A673 (cell line): ENCODE results near the gene AEN. TPM values are rescaled to one million over a fixed set of nuclear protein-coding genes. Genes with fewer than 3 reads are reported as not detected.

Experiments
- BruUV-seq: library from RNA; stranded (reverse); fragments of 400-500 nt; replicated peaks from 2 replicates; lab custom pipeline; 2021; lab: Mats Ljungman, UMichigan
- CTCF ChIA-PET: fragments of 300-600 bp; sonication (Branson Sonifier 250); formaldehyde crosslinking; loops from one replicate; lab custom pipeline; 2022; ENCODE audit warnings: antibody characterized with exemption; lab: Charles Lee
- POLR2A ChIA-PET: fragments of 300-600 bp; sonication (Branson Sonifier 250); formaldehyde crosslinking; loops from one replicate; lab custom pipeline; 2022; ENCODE audit warnings: antibody characterized with exemption; ENCODE audit not compliant: low non-redundant PET; lab: Charles Lee
- DNase-seq: peaks from one replicate; pipeline ENCODE4 v3.0.0-alpha.2; 2015; ENCODE audit warnings: low spot score
- H3K27ac ChIP-seq: fragments of 200-600 bp; sonication (generic); 2 replicates; pipeline ENCODE4 v1.5.1; 2016; ENCODE audit warnings: mixed run types, low read depth, mild to moderate bottlenecking, mixed read lengths, antibody characterized with exemption, low read length; ENCODE audit not compliant: poor library complexity, severe bottlenecking
- H3K27me3 ChIP-seq: fragments of 200-600 bp; sonication (generic); replicated peaks from 2 replicates; pipeline ENCODE4 v1.6.1; 2017; ENCODE audit warnings: mixed run types, low read depth, mild to moderate bottlenecking, mixed read lengths, antibody characterized with exemption, low read length; ENCODE audit not compliant: insufficient read depth, poor library complexity
- H3K36me3 ChIP-seq: fragments of 200-600 bp; sonication (generic); 2 replicates; pipeline ENCODE4 v1.6.1; 2016; ENCODE audit warnings: mixed run types, mild to moderate bottlenecking, mixed read lengths, antibody characterized with exemption, low read length; ENCODE audit not compliant: insufficient read depth, poor library complexity, severe bottlenecking
- H3K4me1 ChIP-seq: fragments of 200-600 bp; sonication (generic); 2 replicates; pipeline ENCODE4 v1.6.1; 2017; ENCODE audit warnings: mixed run types, mild to moderate bottlenecking, mixed read lengths, antibody characterized with exemption, low read length; ENCODE audit not compliant: insufficient read depth, poor library complexity, severe bottlenecking
- H3K4me3 ChIP-seq: fragments of 200-600 bp; sonication (generic); 2 replicates; pipeline ENCODE4 v1.5.1; 2016; ENCODE audit warnings: low read depth, mixed run types, mild to moderate bottlenecking, mixed read lengths, low read length; ENCODE audit not compliant: poor library complexity, severe bottlenecking
- H3K9me3 ChIP-seq: fragments of 200-600 bp; sonication (generic); 2 replicates; pipeline ENCODE4 v1.6.1; 2016; ENCODE audit warnings: mixed run types, low read depth, mild to moderate bottlenecking, mixed read lengths, antibody characterized with exemption, low read length; ENCODE audit not compliant: poor library complexity, severe bottlenecking
- CTCF ChIP-seq: fragments of 300-800, 200-600 bp; sonication (generic); conservative IDR thresholded peaks from 2 replicates; pipeline ENCODE4 v1.5.1; 2017; ENCODE audit warnings: low read depth, mild to moderate bottlenecking, antibody characterized with exemption, low read length, moderate library complexity, mixed read lengths
- EZH2 ChIP-seq: fragments of 200-600 bp; sonication (generic); IDR thresholded peaks from 2 replicates; pipeline ENCODE4 v1.6.1; 2017; ENCODE audit warnings: borderline replicate concordance, low read depth, mild to moderate bottlenecking, mixed read lengths, antibody characterized with exemption, low read length; ENCODE audit not compliant: poor library complexity, severe bottlenecking
- intact Hi-C: fragments of 100-400 bp; cut with micrococcal nuclease; formaldehyde crosslinking; loops from one replicate; pipeline ENCODE4 v1.10.0; 2022; ENCODE audit not compliant: unreplicated experiment
- total RNA-seq: library from RNA; stranded (reverse); gene quantifications from 2 replicates; pipeline ENCODE4 v1.2.3, GENCODE V29; 2021

Gene AEN
- total RNA-seq, 1 experiment from 2014 or later, result 52.4 TPM

GRCh38 chr15:88610701-88611231, 10.4 kb upstream of the AEN start:
- peak; percentile 70 for DNase-seq
- Histone ChIP-seq H3K4me1 (peaks cover 4% of the 10 kb centered on the region), H3K27ac (no peak overlapping the region), H3K9me3 (no peaks in the 10 kb centered on the region), H3K4me3 (no peak overlapping the region), H3K27me3 (peaks cover 40% of the 10 kb centered on the region), H3K36me3 (no peaks in the 10 kb centered on the region)
- no TSS peak for BruUV-seq
- intact Hi-C loops, result no loop called here
- CTCF ChIA-PET, result interaction anchor here (0.6 kb wide), 2 partner anchors 8 to 1869 kb away, joined by 3 to 5 read pairs; no protein-coding TSS in a partner anchor
- TF ChIP-seq CTCF (no peak), EZH2 (no peak)
- POLR2A ChIA-PET, result interaction anchor here (0.7 kb wide), 1 partner anchor 173 kb away, joined by 6 read pairs; no protein-coding TSS in a partner anchor

- ChIA-PET POLR2A (no interaction called here), CTCF (no interaction called here)
- peaks cover 4% of the 10 kb centered on the region for H3K4me1 ChIP-seq
- no peaks in the 10 kb centered on the region for H3K9me3 ChIP-seq
- no peak overlapping the region for H3K27ac ChIP-seq
- no peak for DNase-seq
- H3K36me3 ChIP-seq, result no peaks in the 10 kb centered on the region
- intact Hi-C loops, result no loop called here
- no peak for TF ChIP-seq CTCF
- no peak for TF ChIP-seq EZH2
- H3K27me3 ChIP-seq, result peaks cover 25% of the 10 kb centered on the region
- BruUV-seq, result no TSS peak
- no peak overlapping the region for H3K4me3 ChIP-seq
Measured at GRCh38 chr15:88612186-88612796, 8.8 kb upstream of the AEN start.

- DNase-seq, result no peak
- H3K4me1 ChIP-seq, result peaks cover 4% of the 10 kb centered on the region
- H3K36me3 ChIP-seq, result no peaks in the 10 kb centered on the region
- H3K4me3 ChIP-seq, result no peak overlapping the region
- no TSS peak for BruUV-seq
- TF ChIP-seq EZH2 (no peak), CTCF (no peak)
- peaks cover 15% of the 10 kb centered on the region for H3K27me3 ChIP-seq
- no peak overlapping the region for H3K27ac ChIP-seq
- intact Hi-C loops, result no loop called here
- no peaks in the 10 kb centered on the region for H3K9me3 ChIP-seq
- POLR2A ChIA-PET, result no interaction called here
- CTCF ChIA-PET, result no interaction called here
Measured at GRCh38 chr15:88613074-88613944, 7.8 kb upstream of the AEN start.
